Liver (tissue), 9 donors: ENCODE results near the gene GJB2. TPM values are rescaled to one million over a fixed set of nuclear protein-coding genes. Genes with fewer than 3 reads are reported as not detected.

ENCODE experiments used
- DNase-seq: peaks from one replicate; pipeline ENCODE4 v3.0.0-alpha.2; 2017; ENCODE audit warnings: low spot score
- H3K27ac ChIP-seq, 2 donors: one replicate each; pipeline ENCODE4 v1.7.0; 2013; ENCODE audit warnings: inconsistent platforms in 2 of 2, low read length in 2 of 2, control low read depth in 1 of 2, low read depth in 1 of 2, mild to moderate bottlenecking in 1 of 2
- H3K27me3 ChIP-seq, 4 donors: one replicate each; pipeline versions ENCODE4 v1.6.1 to v1.7.0; 2013; ENCODE audit warnings: low read length in 3 of 4, inconsistent platforms in 1 of 4, mild to moderate bottlenecking in 1 of 4, moderate library complexity in 1 of 4; ENCODE audit not compliant: control insufficient read depth in 4 of 4, insufficient read depth in 4 of 4
- H3K36me3 ChIP-seq, 4 donors: one replicate each; pipeline versions ENCODE4 v1.6.1 to v1.7.0; 2013; ENCODE audit warnings: low read length in 3 of 4, mild to moderate bottlenecking in 3 of 4, low read depth in 1 of 4, moderate library complexity in 1 of 4; ENCODE audit not compliant: control insufficient read depth in 4 of 4, insufficient read depth in 3 of 4
- H3K4me1 ChIP-seq, 4 donors: one replicate each; pipeline versions ENCODE4 v1.6.1 to v1.7.0; 2013; ENCODE audit warnings: low read length in 3 of 4, mild to moderate bottlenecking in 3 of 4, moderate library complexity in 1 of 4; ENCODE audit not compliant: control insufficient read depth in 4 of 4, insufficient read depth in 4 of 4
- H3K4me3 ChIP-seq, 3 donors: one replicate each; pipeline versions ENCODE4 v1.6.1 to v1.7.0; 2013; ENCODE audit warnings: low read length in 3 of 3, control low read depth in 1 of 3, low read depth in 1 of 3, mild to moderate bottlenecking in 1 of 3
- H3K9ac ChIP-seq, 2 donors: one replicate each; pipeline ENCODE4 v1.7.0; 2013; ENCODE audit warnings: low read length in 2 of 2, mild to moderate bottlenecking in 2 of 2, moderate library complexity in 2 of 2, control low read depth in 1 of 2, low read depth in 1 of 2
- H3K9me3 ChIP-seq, 4 donors: one replicate each; pipeline versions ENCODE4 v1.6.1 to v1.7.0; 2013; ENCODE audit warnings: low read length in 3 of 4; ENCODE audit not compliant: control insufficient read depth in 4 of 4
- EGR1 ChIP-seq, 2 donors: IDR thresholded peaks; 2 replicates each; pipeline ENCODE4 v1.6.1; 2016 to 2018; ENCODE audit warnings: antibody characterized with exemption in 2 of 2, low read depth in 2 of 2
- FOXA1 ChIP-seq: IDR thresholded peaks from 2 replicates; pipeline ENCODE4 v1.6.1; 2016; ENCODE audit warnings: antibody characterized with exemption
- FOXA2 ChIP-seq: IDR thresholded peaks from 2 replicates; pipeline ENCODE4 v1.6.1; 2016; ENCODE audit warnings: antibody characterized with exemption
- GABPA ChIP-seq, 2 donors: IDR thresholded peaks in 1 of 2; conservative IDR thresholded peaks in 1 of 2; 2 replicates each; pipeline ENCODE4 v1.6.1; 2016; ENCODE audit warnings: antibody characterized with exemption in 2 of 2, mild to moderate bottlenecking in 1 of 2, moderate library complexity in 1 of 2
- HNF4A ChIP-seq, 2 donors: conservative IDR thresholded peaks; 2 replicates each; pipeline ENCODE4 v1.6.1; 2016; ENCODE audit warnings: antibody characterized with exemption in 2 of 2, mild to moderate bottlenecking in 2 of 2
- HNF4G ChIP-seq: IDR thresholded peaks from 2 replicates; pipeline ENCODE4 v1.6.1; 2016; ENCODE audit warnings: antibody characterized with exemption
- JUND ChIP-seq, 2 donors: IDR thresholded peaks; 2 replicates each; pipeline ENCODE4 v1.6.1; 2016; ENCODE audit warnings: antibody characterized with exemption in 2 of 2
- NR2F2 ChIP-seq: IDR thresholded peaks from 2 replicates; pipeline ENCODE4 v1.6.1; 2016; ENCODE audit warnings: antibody characterized with exemption
- RAD21 ChIP-seq, 2 donors: IDR thresholded peaks; 2 replicates each; pipeline ENCODE4 v1.6.1; 2016; ENCODE audit warnings: antibody characterized with exemption in 2 of 2, mild to moderate bottlenecking in 2 of 2
- RXRA ChIP-seq, 2 donors: IDR thresholded peaks; 2 replicates each; pipeline ENCODE4 v1.6.1; 2017 to 2018; ENCODE audit warnings: antibody characterized with exemption in 2 of 2, mild to moderate bottlenecking in 1 of 2
- SP1 ChIP-seq: IDR thresholded peaks from 2 replicates; pipeline ENCODE4 v1.6.1; 2018; ENCODE audit warnings: antibody characterized with exemption, mild to moderate bottlenecking
- TAF1 ChIP-seq: conservative IDR thresholded peaks from 2 replicates; pipeline ENCODE4 v1.6.1; 2016; ENCODE audit warnings: antibody characterized with exemption, mild to moderate bottlenecking
- YY1 ChIP-seq: IDR thresholded peaks from 2 replicates; pipeline ENCODE4 v1.6.1; 2016; ENCODE audit warnings: antibody characterized with exemption, mild to moderate bottlenecking
- WGBS: extraction: QIAGEN DNeasy Blood & Tissue Kit; methylation state at CpG from one replicate; pipeline ENCODE4 v1.1.7; 2013; 5-methylcytosine and 5-hydroxymethylcytosine counted together
- polyA plus RNA-seq, 2 donors: library from polyadenylated mRNA; stranded (reverse) in 1 of 2; unstranded in 1 of 2; fragments of 200-250 nt in 1 of 2; fragments of >200 nt in 1 of 2; fragmentation: Nextera tagmentation in 1 of 2; extraction: Ambion mirVana in 1 of 2; gene quantifications; one replicate each; pipeline versions ENCODE4 v1.2.1 to v1.2.3, GENCODE V29; 2013 to 2015
- total RNA-seq, 2 donors: library from RNA; depleted of rRNA; stranded (reverse); fragments of >200 nt; gene quantifications; one replicate each; pipeline ENCODE4 v1.2.3, GENCODE V29; 2014
- TF ChIP-seq, protein P1 (sequence below): fragments of 150-350 bp; IDR thresholded peaks from 2 replicates; pipeline ENCODE4 v1.5.1; 2017; ENCODE audit warnings: improper control_type of control experiment, low read depth, low read length; ENCODE audit not compliant: missing input control
- TF ChIP-seq, protein P2 (sequence below): IDR thresholded peaks from 2 replicates; pipeline ENCODE4 v1.6.1; 2016; ENCODE audit warnings: antibody characterized with exemption, mild to moderate bottlenecking
- TF ChIP-seq, protein P3 (sequence below): IDR thresholded peaks from 2 replicates; pipeline ENCODE4 v1.6.1; 2016; ENCODE audit warnings: antibody characterized with exemption
- TF ChIP-seq, protein P4 (sequence below): IDR thresholded peaks from 2 replicates; pipeline ENCODE4 v1.6.1; 2016; ENCODE audit warnings: antibody characterized with exemption
- TF ChIP-seq, protein P5 (sequence below): IDR thresholded peaks from 2 replicates; pipeline ENCODE4 v1.6.1; 2016; ENCODE audit warnings: antibody characterized with exemption
- donor health status: healthy.
- donor health status: healthy.
- donor health status: healthy.
- donor health status: healthy.
- donor health status: healthy.

Gene GJB2
- total and polyA plus RNA-seq, 4 donors, result 8.0 to 50.1 (median 20.6) TPM

DNA sequence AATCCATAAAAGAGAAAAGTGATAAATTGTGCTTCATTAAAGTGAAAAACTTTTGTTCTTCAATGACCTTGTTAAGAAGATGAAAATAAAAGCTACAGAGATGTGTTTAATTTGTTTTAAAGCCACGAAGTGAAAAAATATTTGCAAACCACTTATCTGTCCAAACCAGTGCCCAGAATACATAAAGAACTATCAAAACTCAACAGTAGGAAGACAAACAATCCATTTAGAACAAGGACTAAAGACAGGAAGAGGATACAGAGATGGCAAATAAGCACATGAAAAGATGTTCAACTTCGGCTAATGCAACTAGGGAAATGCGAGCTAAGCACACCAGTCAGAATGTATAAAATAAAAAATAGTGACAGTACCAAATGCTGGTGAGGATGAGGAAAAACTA lies 24.4 kb upstream of the GJB2 start:
- no peaks in the 10 kb centered on the region for H3K36me3 ChIP-seq
- WGBS, result 59% methylated on average over 3 of the region's 3 CpGs
- no peaks in the 10 kb centered on the region for H3K9me3 ChIP-seq
- no peak overlapping the region for H3K27ac ChIP-seq
- H3K9ac ChIP-seq, result no peak overlapping the region
- no peaks in the 10 kb centered on the region for H3K4me1 ChIP-seq
- TF ChIP-seq RAD21 (IDR thresholded peaks at IDR 0.05) (no peak), HNF4A (conservative IDR thresholded peaks at IDR 0.05) (no peak), FOXA2 (no peak), NR2F2 (no peak), HNF4G (no peak), EGR1 (IDR thresholded peaks at IDR 0.05; ENCODE audit: low read depth in 2 of 2) (no peak), SP1 (no peak), JUND (IDR thresholded peaks at IDR 0.05) (no peak), GABPA (IDR thresholded peaks at IDR 0.05 in 1 of 2, conservative IDR thresholded peaks at IDR 0.05 in 1 of 2) (no peak), TAF1 (no peak), YY1 (no peak), FOXA1 (no peak), RXRA (IDR thresholded peaks at IDR 0.05) (no peak)
- TF ChIP-seq, protein P1, sequence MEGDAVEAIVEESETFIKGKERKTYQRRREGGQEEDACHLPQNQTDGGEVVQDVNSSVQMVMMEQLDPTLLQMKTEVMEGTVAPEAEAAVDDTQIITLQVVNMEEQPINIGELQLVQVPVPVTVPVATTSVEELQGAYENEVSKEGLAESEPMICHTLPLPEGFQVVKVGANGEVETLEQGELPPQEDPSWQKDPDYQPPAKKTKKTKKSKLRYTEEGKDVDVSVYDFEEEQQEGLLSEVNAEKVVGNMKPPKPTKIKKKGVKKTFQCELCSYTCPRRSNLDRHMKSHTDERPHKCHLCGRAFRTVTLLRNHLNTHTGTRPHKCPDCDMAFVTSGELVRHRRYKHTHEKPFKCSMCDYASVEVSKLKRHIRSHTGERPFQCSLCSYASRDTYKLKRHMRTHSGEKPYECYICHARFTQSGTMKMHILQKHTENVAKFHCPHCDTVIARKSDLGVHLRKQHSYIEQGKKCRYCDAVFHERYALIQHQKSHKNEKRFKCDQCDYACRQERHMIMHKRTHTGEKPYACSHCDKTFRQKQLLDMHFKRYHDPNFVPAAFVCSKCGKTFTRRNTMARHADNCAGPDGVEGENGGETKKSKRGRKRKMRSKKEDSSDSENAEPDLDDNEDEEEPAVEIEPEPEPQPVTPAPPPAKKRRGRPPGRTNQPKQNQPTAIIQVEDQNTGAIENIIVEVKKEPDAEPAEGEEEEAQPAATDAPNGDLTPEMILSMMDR, result no peak
- TF ChIP-seq, protein P2, sequence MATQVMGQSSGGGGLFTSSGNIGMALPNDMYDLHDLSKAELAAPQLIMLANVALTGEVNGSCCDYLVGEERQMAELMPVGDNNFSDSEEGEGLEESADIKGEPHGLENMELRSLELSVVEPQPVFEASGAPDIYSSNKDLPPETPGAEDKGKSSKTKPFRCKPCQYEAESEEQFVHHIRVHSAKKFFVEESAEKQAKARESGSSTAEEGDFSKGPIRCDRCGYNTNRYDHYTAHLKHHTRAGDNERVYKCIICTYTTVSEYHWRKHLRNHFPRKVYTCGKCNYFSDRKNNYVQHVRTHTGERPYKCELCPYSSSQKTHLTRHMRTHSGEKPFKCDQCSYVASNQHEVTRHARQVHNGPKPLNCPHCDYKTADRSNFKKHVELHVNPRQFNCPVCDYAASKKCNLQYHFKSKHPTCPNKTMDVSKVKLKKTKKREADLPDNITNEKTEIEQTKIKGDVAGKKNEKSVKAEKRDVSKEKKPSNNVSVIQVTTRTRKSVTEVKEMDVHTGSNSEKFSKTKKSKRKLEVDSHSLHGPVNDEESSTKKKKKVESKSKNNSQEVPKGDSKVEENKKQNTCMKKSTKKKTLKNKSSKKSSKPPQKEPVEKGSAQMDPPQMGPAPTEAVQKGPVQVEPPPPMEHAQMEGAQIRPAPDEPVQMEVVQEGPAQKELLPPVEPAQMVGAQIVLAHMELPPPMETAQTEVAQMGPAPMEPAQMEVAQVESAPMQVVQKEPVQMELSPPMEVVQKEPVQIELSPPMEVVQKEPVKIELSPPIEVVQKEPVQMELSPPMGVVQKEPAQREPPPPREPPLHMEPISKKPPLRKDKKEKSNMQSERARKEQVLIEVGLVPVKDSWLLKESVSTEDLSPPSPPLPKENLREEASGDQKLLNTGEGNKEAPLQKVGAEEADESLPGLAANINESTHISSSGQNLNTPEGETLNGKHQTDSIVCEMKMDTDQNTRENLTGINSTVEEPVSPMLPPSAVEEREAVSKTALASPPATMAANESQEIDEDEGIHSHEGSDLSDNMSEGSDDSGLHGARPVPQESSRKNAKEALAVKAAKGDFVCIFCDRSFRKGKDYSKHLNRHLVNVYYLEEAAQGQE, result no peak
- TF ChIP-seq, protein P3, sequence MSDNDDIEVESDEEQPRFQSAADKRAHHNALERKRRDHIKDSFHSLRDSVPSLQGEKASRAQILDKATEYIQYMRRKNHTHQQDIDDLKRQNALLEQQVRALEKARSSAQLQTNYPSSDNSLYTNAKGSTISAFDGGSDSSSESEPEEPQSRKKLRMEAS, result no peak
- TF ChIP-seq, protein P4, sequence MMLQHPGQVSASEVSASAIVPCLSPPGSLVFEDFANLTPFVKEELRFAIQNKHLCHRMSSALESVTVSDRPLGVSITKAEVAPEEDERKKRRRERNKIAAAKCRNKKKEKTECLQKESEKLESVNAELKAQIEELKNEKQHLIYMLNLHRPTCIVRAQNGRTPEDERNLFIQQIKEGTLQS, result no peak
- TF ChIP-seq, protein P5, sequence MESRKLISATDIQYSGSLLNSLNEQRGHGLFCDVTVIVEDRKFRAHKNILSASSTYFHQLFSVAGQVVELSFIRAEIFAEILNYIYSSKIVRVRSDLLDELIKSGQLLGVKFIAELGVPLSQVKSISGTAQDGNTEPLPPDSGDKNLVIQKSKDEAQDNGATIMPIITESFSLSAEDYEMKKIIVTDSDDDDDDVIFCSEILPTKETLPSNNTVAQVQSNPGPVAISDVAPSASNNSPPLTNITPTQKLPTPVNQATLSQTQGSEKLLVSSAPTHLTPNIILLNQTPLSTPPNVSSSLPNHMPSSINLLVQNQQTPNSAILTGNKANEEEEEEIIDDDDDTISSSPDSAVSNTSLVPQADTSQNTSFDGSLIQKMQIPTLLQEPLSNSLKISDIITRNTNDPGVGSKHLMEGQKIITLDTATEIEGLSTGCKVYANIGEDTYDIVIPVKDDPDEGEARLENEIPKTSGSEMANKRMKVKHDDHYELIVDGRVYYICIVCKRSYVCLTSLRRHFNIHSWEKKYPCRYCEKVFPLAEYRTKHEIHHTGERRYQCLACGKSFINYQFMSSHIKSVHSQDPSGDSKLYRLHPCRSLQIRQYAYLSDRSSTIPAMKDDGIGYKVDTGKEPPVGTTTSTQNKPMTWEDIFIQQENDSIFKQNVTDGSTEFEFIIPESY, result no peak
- H3K4me3 ChIP-seq, result no peak overlapping the region
- H3K27me3 ChIP-seq, result no peaks in the 10 kb centered on the region
- DNase-seq, result no peak

DNA sequence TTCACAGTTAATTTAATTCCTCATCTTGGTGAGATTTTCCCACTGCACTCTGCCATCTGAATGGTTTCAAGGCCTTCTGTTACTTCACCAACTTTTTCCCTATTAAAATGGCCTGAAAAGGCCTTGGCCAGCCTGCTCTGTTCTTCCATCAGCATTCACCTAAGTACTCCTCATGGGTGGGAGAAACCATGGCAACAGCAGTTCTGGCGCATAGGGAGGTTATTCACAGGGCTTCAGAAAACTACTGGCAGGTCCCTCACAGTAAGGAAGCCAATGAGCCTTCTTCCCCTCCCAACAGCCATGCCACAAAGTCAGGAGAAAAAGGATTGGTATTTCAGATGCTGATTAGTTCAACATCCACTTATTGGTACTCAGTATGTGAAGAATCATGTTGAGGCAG lies 17.2 kb upstream of the GJB2 start:
- Histone ChIP-seq H3K9me3 (no peaks in the 10 kb centered on the region), H3K9ac (no peak overlapping the region), H3K4me3 (no peak overlapping the region), H3K36me3 (no peaks in the 10 kb centered on the region), H3K27me3 (no peaks in the 10 kb centered on the region), H3K4me1 (no peaks in the 10 kb centered on the region), H3K27ac (no peak overlapping the region)
- WGBS, result 89% methylated on average over 1 of the region's 1 CpG
- DNase-seq, result no peak
- no peak for TF ChIP-seq NR2F2
- TF ChIP-seq, protein P5, result no peak
- TF ChIP-seq, protein P4, result no peak
